Osteoblast (primary cell): Measurements from ENCODE around the gene MAPK10. TPM values are rescaled to one million over a fixed set of nuclear protein-coding genes. Genes with fewer than 3 reads are reported as not detected.
"Not testable (repeated sequence)": the region's sequence is repeated elsewhere in the genome, so short reads cannot be mapped to it uniquely, and the experiment has no call there.

ENCODE experiments used
- DNase-seq: peaks from one replicate; pipeline ENCODE4 v3.0.0; 2011; ENCODE audit warnings: low spot score, mixed read lengths; ENCODE audit not compliant: insufficient read length; ENCODE audit errors: missing footprints
- H2AFZ ChIP-seq: 2 replicates; pipeline ENCODE4 v1.6.0; 2011; ENCODE audit warnings: mild to moderate bottlenecking, low read length
- H3K27ac ChIP-seq: 2 replicates; pipeline ENCODE4 v1.5.1; 2011; ENCODE audit warnings: mild to moderate bottlenecking, low read depth, low read length, moderate library complexity
- H3K27me3 ChIP-seq: 2 replicates; pipeline ENCODE4 v1.6.0; 2012; ENCODE audit warnings: mild to moderate bottlenecking, control low read depth, inconsistent platforms, low read length, moderate library complexity; ENCODE audit not compliant: insufficient read depth
- H3K36me3 ChIP-seq: 2 replicates; pipeline ENCODE4 v1.5.1; 2011; ENCODE audit warnings: mild to moderate bottlenecking, low read length, control low read depth, moderate library complexity; ENCODE audit not compliant: insufficient read depth
- H3K4me1 ChIP-seq: 2 replicates; pipeline ENCODE4 v1.5.1; 2011; ENCODE audit warnings: mild to moderate bottlenecking, low read length, control low read depth, moderate library complexity; ENCODE audit not compliant: insufficient read depth
- H3K4me2 ChIP-seq: 2 replicates; pipeline ENCODE4 v1.6.0; 2011; ENCODE audit warnings: mild to moderate bottlenecking, low read length; ENCODE audit not compliant: insufficient read depth
- H3K4me3 ChIP-seq: fragments of 200-600 bp; sonication (generic); 3 replicates; pipeline ENCODE4 v1.5.1; 2012; ENCODE audit warnings: mild to moderate bottlenecking, low read length, inconsistent platforms; ENCODE audit not compliant: insufficient read depth
- H3K79me2 ChIP-seq: 2 replicates; pipeline ENCODE4 v1.6.0; 2012; ENCODE audit warnings: mild to moderate bottlenecking, low read length, control low read depth, inconsistent platforms; ENCODE audit not compliant: insufficient read depth
- H3K9me3 ChIP-seq: 2 replicates; pipeline ENCODE4 v1.5.1; 2011; ENCODE audit warnings: low read depth, low read length, control low read depth
- H4K20me1 ChIP-seq: 2 replicates; pipeline ENCODE4 v1.6.0; 2012; ENCODE audit warnings: mild to moderate bottlenecking, low read length, control low read depth; ENCODE audit not compliant: insufficient read depth
- CTCF ChIP-seq: IDR thresholded peaks from 2 replicates; pipeline ENCODE4 v1.5.1; 2011; ENCODE audit warnings: mild to moderate bottlenecking, low read depth, low read length, moderate library complexity; ENCODE audit errors: extremely low read depth
- total RNA-seq: library from RNA; depleted of rRNA; stranded (reverse); fragments of >200 nt; gene quantifications from 2 replicates; pipeline ENCODE4 v1.2.3, GENCODE V29; 2012

The MAPK10 gene
- total RNA-seq, 1 donor = 13.0 TPM

DNA sequence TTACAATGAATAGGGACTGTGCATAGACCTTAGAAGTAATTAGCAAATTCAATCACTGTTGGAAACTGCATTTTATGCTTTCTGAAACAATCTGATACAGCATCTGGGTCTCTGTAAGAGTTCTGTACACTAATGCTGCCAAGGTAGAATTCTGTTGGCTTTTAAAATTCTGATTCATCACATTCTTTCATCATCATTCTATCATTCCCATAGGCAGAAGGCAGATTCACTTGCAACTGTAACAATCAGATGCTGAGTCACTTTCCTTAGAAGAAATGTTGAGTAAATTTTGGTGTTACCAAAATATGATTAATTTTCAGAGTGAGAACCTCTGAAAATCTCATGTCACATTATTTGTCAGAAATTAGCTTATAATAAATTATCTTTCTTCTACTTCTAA, 267.2 kb downstream of the MAPK10 start:
- no peak for TF ChIP-seq CTCF
- peak; percentile 46 for DNase-seq
- Histone ChIP-seq H3K36me3 (no peaks in the 10 kb centered on the region), H3K4me2 (no peak overlapping the region), H2AFZ (no peak overlapping the region), H3K79me2 (no peaks in the 10 kb centered on the region), H3K4me1 (peaks cover 4% of the 10 kb centered on the region), H4K20me1 (no peaks in the 10 kb centered on the region), H3K27ac (peak overlapping the region; percentile 52), H3K9me3 (no peaks in the 10 kb centered on the region), H3K27me3 (no peaks in the 10 kb centered on the region), H3K4me3 (no peak overlapping the region)

DNA sequence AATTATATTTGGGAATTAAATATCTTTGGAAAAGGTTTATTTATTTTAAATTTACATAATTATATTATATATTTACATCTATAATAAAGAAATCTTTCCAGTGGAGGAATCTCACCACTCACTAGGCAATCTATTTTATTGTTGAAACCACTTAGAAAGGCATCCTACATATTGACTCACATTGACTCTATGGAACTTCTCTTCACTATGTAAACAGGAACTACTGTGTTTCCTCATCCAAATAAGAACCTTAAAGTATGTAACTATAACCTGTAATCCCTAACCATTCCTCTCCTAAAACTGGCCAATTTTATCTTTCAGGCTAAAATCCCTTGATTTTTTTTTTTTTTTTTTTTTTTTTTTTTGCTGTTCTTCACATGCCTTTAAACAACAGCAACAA, 268.7 kb downstream of the MAPK10 start:
- Histone ChIP-seq H4K20me1 (no peaks in the 10 kb centered on the region), H3K27ac (no peak overlapping the region), H3K4me1 (peaks cover 4% of the 10 kb centered on the region), H3K9me3 (no peaks in the 10 kb centered on the region), H3K36me3 (no peaks in the 10 kb centered on the region), H3K4me3 (no peak overlapping the region), H3K27me3 (no peaks in the 10 kb centered on the region), H3K4me2 (no peak overlapping the region), H3K79me2 (no peaks in the 10 kb centered on the region), H2AFZ (no peak overlapping the region)
- DNase-seq = no peak
- TF ChIP-seq CTCF = no peak

DNA sequence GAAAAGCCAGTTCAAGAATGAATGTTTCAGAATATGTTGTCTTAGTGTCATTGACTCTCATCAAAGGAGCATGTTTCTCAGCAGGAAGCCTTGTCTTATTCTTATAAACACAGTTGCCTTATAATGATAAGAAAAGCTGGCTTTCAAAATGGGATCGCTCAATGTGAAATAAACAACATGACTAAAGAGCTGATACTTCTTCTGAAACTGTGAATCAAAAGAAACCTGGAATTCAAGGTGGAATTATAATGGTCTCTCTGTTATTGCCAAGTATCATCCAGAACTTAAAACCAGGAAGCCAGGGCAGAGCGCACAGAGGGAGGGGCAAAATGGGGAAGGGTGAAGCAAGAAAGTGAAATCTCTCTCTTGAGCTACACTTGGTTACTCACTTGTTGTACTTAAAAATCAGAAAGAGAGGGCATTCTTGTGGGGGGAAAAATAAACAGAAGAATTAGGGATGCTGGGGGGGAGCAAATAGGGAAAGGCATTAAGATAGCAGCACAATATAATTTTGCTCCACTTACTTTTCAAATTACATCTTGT, 270.0 kb downstream of the MAPK10 start:
- H3K27ac ChIP-seq = no peak overlapping the region
- no peaks in the 10 kb centered on the region for H4K20me1 ChIP-seq
- no peaks in the 10 kb centered on the region for H3K27me3 ChIP-seq
- H3K36me3 ChIP-seq = no peaks in the 10 kb centered on the region
- H3K4me2 ChIP-seq = no peak overlapping the region
- H3K4me1 ChIP-seq = peaks cover 4% of the 10 kb centered on the region
- no peaks in the 10 kb centered on the region for H3K79me2 ChIP-seq
- no peaks in the 10 kb centered on the region for H3K9me3 ChIP-seq
- TF ChIP-seq CTCF = no peak
- no peak for DNase-seq
- no peak overlapping the region for H3K4me3 ChIP-seq
- no peak overlapping the region for H2AFZ ChIP-seq

DNA sequence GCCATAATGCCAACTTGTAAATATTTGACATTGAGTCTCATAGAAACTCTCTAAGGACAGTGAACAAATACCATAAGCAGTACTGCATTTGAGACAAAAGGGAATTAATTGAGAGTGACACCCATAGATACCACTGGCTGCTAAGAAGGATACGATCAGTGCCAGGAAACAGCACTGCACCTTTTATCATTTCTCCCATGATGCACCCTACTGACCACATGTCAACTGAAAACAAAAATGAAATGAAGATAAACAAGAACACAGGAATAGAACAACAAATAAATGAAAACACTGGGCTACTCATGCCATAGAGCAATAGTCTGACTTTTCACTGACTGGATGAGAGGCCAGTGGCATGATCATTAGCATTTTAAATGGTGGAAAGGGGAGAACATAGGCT, 270.8 kb downstream of the MAPK10 start:
- H3K9me3 ChIP-seq = no peaks in the 10 kb centered on the region
- no peak overlapping the region for H2AFZ ChIP-seq
- H4K20me1 ChIP-seq = no peaks in the 10 kb centered on the region
- H3K36me3 ChIP-seq = no peaks in the 10 kb centered on the region
- TF ChIP-seq CTCF = no peak
- H3K4me3 ChIP-seq = no peak overlapping the region
- H3K27ac ChIP-seq = no peak overlapping the region
- DNase-seq = no peak
- H3K4me1 ChIP-seq = peaks cover 4% of the 10 kb centered on the region
- no peak overlapping the region for H3K4me2 ChIP-seq
- no peaks in the 10 kb centered on the region for H3K27me3 ChIP-seq
- H3K79me2 ChIP-seq = no peaks in the 10 kb centered on the region

DNA sequence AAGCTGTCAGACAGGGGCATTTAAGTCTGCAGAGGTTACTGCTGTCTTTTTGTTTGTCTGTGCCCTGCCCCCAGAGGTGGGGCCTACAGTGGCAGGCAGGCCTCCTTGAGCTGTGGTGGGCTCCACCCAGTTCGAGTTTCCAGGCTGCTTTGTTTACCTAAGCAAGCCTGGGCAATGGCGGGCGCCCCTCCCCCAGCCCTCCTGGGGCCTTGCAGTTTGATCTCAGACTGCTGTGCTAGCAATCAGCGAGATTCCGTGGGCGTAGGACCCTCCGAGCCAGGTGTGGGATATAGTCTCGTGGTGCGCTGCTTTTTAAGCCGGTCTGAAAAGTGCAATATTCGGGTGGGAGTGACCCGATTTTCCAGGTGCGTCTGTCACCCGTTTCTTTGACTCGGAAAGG, 284.1 kb downstream of the MAPK10 start:
- H4K20me1 ChIP-seq, H3K36me3 ChIP-seq, DNase-seq, H2AFZ ChIP-seq, H3K4me1 ChIP-seq, H3K4me2 ChIP-seq, H3K27ac ChIP-seq, H3K9me3 ChIP-seq, H3K27me3 ChIP-seq, H3K79me2 ChIP-seq, H3K4me3 ChIP-seq: not testable (repeated sequence)
